ENCODE measurements around the gene LIPC.

GRCh38 chr15:58597943-58598828, 166.4 kb downstream of the LIPC start:
- TF ChIP-seq POLR2A (IDR thresholded peaks at IDR 0.05; ENCODE audit: extremely low read depth, insufficient read length) (no peak), CTCF (IDR thresholded peaks at IDR 0.05; ENCODE audit: low read depth, low read length) (no peak), MAX (IDR thresholded peaks at IDR 0.05; ENCODE audit: low read depth, low read length) (no peak), MYC (IDR thresholded peaks at IDR 0.05; ENCODE audit: low read depth, low read length) (no peak)
